Esophagus squamous epithelium (tissue), 4 donors: ENCODE results near the gene TEKTIP1.

ENCODE experiments used
- CTCF ChIP-seq, 6 experiments: fragments of 450-650 bp in 4 of 6; fragments of 200-600 bp in 2 of 6; sonication (generic) in 2 of 6; IDR thresholded peaks; one replicate each; pipeline ENCODE4 v1.5.1; 2016 to 2019; ENCODE audit warnings: antibody characterized with exemption in 6 of 6, mild to moderate bottlenecking in 4 of 6, moderate library complexity in 4 of 6
- POLR2A ChIP-seq, 4 donors: fragments of 450-650 bp; IDR thresholded peaks; one replicate each; pipeline ENCODE4 v1.6.1; 2017; ENCODE audit warnings: antibody characterized with exemption in 4 of 4, mild to moderate bottlenecking in 4 of 4, moderate library complexity in 3 of 4

- no peak for TF ChIP-seq CTCF (IDR thresholded peaks at IDR 0.05)
- no peak for TF ChIP-seq POLR2A (IDR thresholded peaks at IDR 0.05)
These were observed 39.4 kb downstream of the TEKTIP1 start for GRCh38 chr19:3578390-3578789.
